NCI-H226 (cell line): ENCODE measurements around the gene DYRK4.
"Not testable (repeated sequence)": the region's sequence is repeated elsewhere in the genome, so short reads cannot be mapped to it uniquely, and the experiment has no call there.

Experiments used
- DNase-seq: peaks from one replicate; pipeline ENCODE4 v3.0.0-alpha.2; 2015

Gene DYRK4

GRCh38 chr12:4562034-4562657 lies at the start of gene DYRK4:
DYRK4 (plus strand) TSS chr12:4562208; CDS start chr12:4562246, 38 bp downstream.
- peak; percentile 26 for DNase-seq

DNA sequence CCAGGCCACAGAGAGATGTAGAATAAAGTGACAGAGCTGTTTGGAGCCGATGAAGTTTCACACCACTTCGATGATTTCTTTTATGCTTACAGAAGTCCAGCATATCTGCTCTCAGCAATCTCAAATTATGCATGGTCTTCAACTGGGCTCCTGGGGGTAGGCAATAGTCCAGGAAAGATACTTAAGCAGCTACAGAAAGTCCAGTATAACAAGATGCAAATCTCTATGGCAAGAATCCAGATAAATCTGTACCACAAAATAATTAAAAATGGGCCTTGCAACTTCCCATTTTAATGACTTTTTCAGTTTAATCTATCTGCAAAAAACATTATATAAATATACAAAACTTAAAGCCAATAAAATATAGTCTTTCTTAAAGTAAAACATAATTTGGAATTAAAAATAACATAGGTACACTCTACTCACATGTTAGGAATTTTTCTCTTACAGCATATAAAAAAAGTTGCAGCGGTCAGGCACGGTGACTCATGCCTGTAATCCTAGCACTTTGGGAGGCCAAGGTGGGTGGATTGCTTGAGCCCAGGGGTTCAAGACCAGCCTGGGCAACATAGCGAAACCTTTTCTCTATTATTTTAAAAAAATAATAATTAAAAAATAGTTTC lies 43.8 kb upstream of the DYRK4 start:
- peak; percentile 63 for DNase-seq

DNA sequence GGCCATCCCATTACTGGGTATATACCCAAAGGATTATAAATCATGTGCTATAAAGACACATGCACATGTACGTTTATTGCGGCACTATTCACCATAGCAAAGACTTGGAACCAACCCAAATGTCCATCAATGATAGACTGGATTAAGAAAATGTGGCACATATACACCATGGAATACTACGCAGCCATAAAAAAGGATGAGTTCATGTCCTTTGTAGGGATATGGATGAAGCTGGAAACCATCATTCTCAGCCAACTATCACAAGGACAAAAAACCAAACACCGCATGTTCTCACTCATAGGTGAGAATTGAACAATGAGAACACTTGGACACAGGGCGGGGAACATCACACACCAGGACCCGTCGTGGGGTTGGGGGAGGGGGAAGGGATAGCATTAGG lies 38.6 kb upstream of the DYRK4 start:
- not testable (repeated sequence) for DNase-seq

- no peak for DNase-seq
These were observed 35.0 kb upstream of the DYRK4 start for GRCh38 chr12:4526923-4527546.

DNA sequence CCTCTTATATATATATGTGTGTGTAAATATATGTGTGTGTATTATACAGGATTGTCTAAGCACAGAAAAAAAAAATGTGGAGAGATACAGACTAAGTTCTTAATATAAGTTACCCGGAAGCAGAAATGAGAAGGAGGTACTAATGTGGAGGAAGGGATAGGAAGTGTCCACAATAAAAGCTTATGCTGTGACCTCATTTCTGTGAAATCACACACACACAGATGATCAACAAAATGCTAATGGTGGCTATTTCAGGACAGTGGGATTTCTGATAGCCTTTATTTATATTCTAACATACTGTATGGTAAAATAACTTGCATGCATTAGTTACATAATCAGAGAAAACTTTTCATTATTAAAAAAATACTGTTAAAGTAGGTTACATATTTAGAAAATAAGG lies 31.8 kb upstream of the DYRK4 start:
- no peak for DNase-seq

DNA sequence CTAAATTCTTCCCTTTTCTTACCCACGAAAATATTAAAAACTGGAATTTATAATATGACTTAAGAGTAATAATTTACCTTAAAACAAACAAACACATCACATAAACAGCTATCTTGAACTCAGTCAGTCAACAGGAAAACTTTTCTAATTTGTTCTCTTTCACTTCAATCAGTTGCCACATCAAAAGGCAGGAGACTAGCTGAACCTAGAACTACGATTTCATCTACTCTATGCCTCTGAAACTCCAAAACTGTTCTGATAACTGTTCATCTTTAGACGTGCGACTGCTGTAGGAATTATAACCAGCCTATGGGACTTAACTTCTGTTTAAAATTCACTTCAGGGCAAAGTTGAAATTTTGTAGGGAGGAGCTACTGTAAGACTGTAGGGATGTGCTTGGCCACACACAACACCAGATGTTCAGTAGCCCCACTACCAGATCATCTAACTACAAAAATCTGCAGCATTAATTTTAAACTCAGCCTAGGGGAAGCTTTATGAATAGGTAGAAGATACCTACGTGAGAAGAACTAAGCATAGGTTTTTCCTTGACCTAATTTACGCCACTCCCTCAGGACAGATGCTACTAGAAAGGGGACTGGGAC lies 30.9 kb upstream of the DYRK4 start:
- no peak for DNase-seq

- no peak for DNase-seq
These were observed 26.9 kb upstream of the DYRK4 start for GRCh38 chr12:4535092-4535491.

DNA sequence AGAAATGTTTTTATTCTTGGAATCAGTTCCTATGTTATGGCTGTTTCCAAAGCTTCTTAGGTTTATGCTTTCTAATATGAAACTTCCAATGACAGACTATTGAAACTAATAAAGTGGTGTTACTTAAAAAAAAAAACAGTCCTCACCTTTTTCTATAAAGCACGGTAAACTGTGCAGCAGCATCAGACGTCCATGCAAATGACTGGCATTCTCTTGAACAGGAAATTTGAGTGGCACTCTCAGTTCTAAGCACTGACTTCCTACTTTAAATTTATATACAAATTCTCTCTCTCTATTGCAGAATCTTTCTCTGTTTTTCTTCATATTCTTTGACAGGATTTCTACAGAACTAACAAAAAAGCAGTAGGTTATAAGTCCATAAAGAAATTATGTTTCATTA lies 26.1 kb upstream of the DYRK4 start:
- no peak for DNase-seq

DNA sequence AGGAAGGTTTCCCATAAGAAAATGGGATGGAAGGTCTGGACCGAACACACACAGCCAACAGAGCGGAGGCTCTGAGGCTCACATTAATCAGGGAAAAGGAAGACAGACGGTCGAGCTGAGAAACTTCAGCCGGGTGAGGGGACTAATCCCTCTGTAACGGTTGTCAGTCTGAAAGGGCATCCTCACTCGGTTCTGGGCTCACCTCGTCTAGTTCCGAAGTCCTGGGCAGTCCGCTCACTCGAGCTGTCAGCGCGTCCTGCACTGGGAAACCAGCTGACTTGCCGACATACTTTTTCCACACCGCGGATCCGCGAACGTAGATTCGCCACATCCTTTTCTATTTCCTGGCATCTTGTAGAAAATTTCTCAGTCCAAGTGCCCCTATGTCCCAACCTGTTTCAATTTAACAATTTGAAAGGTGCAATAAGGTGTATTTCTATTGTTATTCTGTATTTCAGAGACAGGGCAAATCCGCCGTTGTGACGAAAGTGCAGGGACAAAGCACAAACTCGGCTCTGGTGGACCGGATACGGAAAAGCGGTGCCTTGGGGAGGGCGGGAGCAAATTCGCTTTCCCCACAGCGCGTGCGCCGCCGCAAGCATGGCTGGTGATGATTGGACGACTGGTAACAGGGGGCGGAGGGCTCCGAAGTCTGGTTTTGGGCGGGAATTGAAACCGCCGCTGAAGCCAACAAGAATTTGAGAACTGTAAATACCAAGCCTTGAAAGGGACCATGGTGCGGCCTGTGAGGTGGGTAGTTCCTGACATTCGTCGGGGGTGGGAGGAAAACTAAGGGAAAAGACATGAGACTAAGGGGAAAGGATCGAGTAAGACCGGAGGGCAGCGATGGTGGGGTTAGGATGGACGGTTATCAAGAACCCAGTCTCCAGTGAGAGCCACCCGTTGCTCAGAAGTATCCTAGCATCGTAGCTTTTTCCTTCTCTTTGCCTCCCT lies 23.5 kb upstream of the DYRK4 start, which contains the start of gene RAD51AP1:
Gene RAD51AP1 (plus strand): TSS at position 684 of the 954 bp plus-strand sequence. CDS start 50 bp downstream, at position 734.
- DNase-seq: peak; percentile 92

GRCh38 chr12:4539167-4539870 lies 22.7 kb upstream of the DYRK4 start:
- no peak for DNase-seq

GRCh38 chr12:4540170-4540569 lies 21.8 kb upstream of the DYRK4 start:
- DNase-seq: no peak

DNA sequence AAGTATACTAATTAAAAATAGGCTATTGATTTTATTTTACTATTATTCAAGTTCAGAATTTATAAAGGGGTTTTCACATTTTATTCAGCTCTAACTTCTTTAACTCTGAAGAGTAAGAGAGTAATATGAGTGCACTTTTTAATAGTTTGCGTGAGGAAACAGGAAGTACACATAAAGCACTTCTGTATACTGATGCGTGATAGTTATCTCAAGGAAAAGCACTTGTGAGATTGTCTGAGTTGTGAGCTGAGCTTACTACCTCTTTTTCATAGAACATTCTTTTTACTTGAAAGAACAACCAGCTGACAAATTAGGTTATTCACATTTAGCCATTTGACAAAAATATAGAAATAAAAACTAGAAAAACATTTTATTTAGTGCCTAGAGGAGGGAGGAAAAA lies 21.4 kb upstream of the DYRK4 start:
- DNase-seq: no peak

GRCh38 chr12:4545195-4545594 lies 16.8 kb upstream of the DYRK4 start:
- DNase-seq: no peak

- DNase-seq: no peak
These were observed 9.8 kb upstream of the DYRK4 start for GRCh38 chr12:4552191-4552590.

- no peak for DNase-seq
These were observed 8.1 kb upstream of the DYRK4 start for GRCh38 chr12:4553943-4554342.

DNA sequence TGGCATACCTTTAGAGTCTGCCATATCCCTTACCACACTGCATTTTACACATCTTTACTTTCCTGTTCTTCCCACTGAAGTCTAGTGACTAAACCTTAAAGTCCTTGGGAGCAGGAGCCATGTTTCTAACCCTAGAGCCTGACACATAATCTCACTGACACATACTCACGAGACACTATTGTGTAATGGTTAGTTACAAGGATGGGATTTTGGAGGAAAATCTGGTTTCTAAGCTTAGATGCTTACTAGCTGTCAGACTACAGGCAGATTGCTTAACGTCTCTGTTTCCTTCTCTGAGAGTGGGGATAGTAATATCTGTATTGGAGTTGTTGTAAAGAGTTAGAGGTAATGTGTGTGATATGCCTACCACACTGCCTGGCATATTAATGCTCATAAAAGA lies 6.2 kb upstream of the DYRK4 start:
- no peak for DNase-seq

DNA sequence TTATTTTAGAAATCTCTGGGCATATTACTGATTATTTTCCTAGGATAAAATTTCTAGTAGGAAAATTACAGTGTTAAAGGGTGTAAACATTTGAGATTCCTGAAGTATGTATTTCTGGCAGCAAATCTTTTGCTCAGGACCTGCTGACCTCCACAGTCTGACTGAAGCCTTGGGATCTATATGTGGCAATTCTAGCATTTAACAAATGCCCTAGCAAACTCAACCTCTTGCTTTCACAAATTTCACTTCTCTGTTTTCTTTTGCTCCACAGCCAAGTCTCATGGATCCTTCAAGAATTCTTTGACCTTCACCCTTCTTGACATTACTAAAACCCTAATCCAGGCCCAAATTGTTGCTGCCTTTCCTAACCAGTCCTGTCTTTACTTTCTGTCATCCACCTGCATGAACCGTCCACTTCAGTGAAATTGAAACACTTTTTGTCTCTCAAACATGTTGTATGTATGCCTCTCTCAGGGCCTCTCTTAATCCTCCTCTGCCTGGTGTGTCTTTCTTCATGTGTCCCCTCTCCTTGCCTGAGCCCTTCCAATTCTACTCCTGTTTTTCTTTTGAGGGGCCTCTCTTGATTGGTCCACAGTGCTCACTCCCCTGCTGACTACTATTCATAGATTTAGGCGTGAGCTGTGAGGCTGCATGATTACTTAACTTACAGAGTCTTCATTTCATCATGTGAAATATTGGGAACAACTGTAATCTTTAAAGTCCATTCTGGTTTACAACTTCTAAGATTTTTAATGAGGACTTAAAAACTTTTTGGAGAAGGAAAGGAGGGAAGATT lies 5.1 kb upstream of the DYRK4 start:
- DNase-seq: no peak

- DNase-seq: no peak
These were observed 4.4 kb upstream of the DYRK4 start for GRCh38 chr12:4557586-4557985.

- DNase-seq: no peak
These were observed 3.8 kb upstream of the DYRK4 start for GRCh38 chr12:4558171-4558570.

- DNase-seq: no peak
These were observed 1.3 kb downstream of the DYRK4 start for GRCh38 chr12:4563336-4563735.

- no peak for DNase-seq
These were observed 2.8 kb downstream of the DYRK4 start for GRCh38 chr12:4564818-4565217.
